HL-60/S4 (cell line): Measurements from ENCODE around the gene KRTAP5-11.

Source experiments
- in situ Hi-C: fragments of 300-500 bp; cut with MboI; formaldehyde crosslinking; loops from 2 replicates; pipeline ENCODE4 v1.14.3; 2022; ENCODE audit warnings: low sequenced_read_pairs

KRTAP5-11 gene

GRCh38 chr11:71535825-71536224 is 46.9 kb downstream of the KRTAP5-11 start:
- in situ Hi-C loops: loop anchor here (25.0 kb wide), 1 partner anchor 99 kb away; the partner anchor contains the start of gene DHCR7

GRCh38 chr11:71534711-71535608 is 47.7 kb downstream of the KRTAP5-11 start:
- in situ Hi-C loops: loop anchor here (25.0 kb wide), 1 partner anchor 98 kb away; the partner anchor contains the start of gene DHCR7

- in situ Hi-C loops: loop anchor here (25.0 kb wide), 1 partner anchor 95 kb away; the partner anchor contains the start of gene DHCR7
Observed at GRCh38 chr11:71532036-71532610, 50.6 kb downstream of the KRTAP5-11 start.
